Hematopoietic multipotent progenitor cell treated with erythropoietin and hydrocortisone succinate and interleukin-3 and kit ligand, for 8 days (in vitro differentiated cells): ENCODE measurements around the gene WNT3A.

Experiments
- DNase-seq: peaks from one replicate; pipeline ENCODE4 v3.0.0-alpha.2; 2015

The WNT3A gene

DNA sequence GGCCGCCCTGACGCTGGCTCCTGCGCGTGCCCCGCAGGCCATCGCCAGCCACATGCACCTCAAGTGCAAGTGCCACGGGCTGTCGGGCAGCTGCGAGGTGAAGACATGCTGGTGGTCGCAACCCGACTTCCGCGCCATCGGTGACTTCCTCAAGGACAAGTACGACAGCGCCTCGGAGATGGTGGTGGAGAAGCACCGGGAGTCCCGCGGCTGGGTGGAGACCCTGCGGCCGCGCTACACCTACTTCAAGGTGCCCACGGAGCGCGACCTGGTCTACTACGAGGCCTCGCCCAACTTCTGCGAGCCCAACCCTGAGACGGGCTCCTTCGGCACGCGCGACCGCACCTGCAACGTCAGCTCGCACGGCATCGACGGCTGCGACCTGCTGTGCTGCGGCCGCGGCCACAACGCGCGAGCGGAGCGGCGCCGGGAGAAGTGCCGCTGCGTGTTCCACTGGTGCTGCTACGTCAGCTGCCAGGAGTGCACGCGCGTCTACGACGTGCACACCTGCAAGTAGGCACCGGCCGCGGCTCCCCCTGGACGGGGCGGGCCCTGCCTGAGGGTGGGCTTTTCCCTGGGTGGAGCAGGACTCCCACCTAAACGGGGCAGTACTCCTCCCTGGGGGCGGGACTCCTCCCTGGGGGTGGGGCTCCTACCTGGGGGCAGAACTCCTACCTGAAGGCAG is 52.3 kb downstream of the WNT3A start:
- DNase-seq: no peak

DNA sequence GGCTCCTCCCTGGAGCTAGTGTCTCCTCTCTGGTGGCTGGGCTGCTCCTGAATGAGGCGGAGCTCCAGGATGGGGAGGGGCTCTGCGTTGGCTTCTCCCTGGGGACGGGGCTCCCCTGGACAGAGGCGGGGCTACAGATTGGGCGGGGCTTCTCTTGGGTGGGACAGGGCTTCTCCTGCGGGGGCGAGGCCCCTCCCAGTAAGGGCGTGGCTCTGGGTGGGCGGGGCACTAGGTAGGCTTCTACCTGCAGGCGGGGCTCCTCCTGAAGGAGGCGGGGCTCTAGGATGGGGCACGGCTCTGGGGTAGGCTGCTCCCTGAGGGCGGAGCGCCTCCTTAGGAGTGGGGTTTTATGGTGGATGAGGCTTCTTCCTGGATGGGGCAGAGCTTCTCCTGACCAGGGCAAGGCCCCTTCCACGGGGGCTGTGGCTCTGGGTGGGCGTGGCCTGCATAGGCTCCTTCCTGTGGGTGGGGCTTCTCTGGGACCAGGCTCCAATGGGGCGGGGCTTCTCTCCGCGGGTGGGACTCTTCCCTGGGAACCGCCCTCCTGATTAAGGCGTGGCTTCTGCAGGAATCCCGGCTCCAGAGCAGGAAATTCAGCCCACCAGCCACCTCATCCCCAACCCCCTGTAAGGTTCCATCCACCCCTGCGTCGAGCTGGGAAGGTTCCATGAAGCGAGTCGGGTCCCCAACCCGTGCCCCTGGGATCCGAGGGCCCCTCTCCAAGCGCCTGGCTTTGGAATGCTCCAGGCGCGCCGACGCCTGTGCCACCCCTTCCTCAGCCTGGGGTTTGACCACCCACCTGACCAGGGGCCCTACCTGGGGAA is 53.0 kb downstream of the WNT3A start:
- peak; percentile 48 for DNase-seq

DNA sequence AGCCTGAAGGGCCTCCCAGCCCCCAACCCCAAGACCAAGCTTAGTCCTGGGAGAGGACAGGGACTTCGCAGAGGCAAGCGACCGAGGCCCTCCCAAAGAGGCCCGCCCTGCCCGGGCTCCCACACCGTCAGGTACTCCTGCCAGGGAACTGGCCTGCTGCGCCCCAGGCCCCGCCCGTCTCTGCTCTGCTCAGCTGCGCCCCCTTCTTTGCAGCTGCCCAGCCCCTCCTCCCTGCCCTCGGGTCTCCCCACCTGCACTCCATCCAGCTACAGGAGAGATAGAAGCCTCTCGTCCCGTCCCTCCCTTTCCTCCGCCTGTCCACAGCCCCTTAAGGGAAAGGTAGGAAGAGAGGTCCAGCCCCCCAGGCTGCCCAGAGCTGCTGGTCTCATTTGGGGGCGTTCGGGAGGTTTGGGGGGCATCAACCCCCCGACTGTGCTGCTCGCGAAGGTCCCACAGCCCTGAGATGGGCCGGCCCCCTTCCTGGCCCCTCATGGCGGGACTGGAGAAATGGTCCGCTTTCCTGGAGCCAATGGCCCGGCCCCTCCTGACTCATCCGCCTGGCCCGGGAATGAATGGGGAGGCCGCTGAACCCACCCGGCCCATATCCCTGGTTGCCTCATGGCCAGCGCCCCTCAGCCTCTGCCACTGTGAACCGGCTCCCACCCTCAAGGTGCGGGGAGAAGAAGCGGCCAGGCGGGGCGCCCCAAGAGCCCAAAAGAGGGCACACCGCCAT is 53.8 kb downstream of the WNT3A start:
- no peak for DNase-seq

DNA sequence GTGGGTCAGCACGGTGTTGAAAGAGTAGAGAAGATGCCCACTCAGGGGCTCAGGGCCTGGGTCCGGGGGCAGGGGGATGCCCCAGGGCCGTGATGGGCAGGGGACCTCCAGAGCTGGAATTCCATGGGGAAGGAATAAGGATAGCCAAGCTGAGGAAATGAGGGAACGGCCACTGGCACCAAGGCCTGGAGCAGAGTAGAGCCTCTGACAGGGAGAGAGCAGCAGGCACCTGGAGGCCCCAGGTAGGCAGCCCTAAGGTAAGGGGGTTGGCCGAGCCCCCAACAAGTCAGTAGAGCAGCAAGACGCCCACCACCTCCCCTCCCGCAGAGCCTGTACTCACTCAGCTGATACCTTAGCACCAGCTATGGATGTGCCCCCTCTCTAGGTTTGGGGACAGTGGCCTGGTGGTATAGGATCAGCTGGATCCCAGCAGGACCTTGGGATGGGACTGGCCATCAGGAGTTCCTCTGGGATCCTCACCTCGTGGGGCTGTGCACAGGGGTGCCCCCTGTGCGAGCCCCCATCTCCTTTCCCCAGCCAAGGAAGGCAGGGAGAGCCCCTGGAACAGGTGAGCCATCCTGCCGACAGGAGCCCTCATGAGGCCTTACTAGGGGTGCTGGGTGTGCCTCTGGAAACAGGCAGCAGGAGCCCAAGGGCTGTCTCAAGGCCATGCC is 54.8 kb downstream of the WNT3A start:
- no peak for DNase-seq

DNA sequence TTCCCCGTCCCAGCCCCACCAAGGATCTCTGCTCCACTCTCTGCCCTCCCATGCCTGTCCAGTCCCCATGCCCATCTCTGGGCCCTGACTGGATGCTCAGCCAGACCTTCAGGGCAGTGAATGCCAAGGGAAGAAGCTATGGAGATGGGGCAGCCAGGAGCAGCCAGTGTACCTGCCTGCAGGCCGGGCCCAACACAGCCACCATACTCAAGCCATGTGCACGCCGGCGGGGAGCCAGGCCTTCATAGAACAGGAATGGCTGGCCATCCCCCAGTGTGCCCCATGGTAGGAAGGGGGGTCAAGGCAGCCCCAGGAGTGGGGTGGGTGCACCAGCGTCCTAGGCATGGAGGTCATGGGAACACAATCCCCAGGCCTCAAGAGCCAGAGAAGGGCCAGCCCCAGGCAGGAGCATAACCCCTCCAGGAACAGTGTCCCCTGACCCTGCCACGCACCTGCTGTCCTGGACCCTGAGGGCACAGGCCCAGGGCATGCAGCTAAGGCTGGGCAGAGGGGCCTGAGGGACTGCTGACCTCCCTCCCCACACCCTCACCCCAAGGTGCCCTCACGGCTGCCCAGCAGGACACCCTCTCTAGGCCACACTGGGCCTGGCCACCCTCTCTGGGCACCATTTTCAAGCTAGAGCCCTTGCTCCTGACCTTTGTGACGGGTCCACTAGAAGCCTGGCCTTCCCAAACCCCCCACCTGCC is 55.4 kb downstream of the WNT3A start:
- DNase-seq: no peak

DNA sequence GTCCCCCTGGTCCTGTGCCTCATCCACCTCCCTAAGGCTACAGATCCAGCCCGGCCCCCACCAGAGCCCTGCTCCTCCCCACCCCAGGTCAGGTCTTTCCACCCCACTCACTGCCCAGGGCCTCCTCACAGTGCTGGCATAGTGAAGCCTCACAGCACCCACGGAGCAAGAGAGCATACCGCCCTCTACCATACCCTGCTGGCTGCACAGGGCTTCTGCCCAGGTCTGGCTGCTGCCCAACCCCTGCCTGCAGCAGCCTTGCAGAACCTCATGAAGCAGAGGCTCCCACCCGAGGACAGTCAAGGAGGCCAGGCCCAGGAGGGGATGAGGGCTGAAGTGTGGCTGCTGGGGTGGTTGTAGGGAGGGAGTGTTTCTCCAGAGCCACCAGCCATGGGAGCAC is 56.0 kb downstream of the WNT3A start:
- no peak for DNase-seq

DNA sequence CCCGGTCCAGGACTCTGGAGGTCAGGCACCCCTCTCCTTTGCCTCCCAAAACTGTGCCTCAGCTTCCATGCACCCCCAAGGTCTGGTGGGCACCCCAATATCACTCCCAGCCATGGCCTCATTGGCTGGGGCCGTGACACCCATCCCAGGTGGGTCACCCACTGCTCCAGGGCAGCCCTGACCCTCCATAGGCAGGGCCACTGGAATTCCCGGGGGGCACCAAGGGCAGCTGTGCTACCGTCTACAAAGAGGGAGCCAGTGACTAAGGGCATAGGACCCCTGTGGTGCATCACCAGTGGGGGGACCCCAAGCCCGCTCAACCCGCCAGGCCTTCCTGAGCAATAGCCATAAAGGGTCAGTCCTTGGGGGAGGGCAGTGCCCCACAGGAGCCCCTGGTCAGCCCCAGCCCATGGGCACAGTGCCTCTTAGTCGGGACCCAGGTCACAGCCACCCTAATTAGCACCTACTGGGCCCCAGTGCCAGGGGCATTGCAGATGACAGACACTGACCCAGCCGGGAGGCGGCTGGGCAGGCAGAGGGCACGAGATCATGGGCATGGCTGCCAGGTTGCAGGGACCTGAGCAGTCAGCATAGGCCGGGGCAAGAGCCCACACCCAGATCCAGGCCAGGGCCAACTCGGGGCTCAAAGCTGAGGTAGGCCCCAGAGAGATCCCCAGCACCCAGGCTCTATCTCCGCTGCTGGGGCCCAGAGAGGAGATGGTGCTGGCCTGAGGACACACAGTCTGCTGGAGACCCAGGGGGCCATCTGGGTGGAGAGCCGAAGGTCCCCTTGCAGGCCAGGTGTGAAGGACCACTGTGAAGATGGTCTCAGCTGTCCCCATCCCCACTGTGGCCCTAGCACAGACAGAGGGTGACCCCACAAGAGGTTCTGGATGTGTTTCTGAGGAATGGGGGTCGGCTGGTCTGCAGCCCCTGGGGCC is 56.7 kb downstream of the WNT3A start:
- DNase-seq: no peak

DNA sequence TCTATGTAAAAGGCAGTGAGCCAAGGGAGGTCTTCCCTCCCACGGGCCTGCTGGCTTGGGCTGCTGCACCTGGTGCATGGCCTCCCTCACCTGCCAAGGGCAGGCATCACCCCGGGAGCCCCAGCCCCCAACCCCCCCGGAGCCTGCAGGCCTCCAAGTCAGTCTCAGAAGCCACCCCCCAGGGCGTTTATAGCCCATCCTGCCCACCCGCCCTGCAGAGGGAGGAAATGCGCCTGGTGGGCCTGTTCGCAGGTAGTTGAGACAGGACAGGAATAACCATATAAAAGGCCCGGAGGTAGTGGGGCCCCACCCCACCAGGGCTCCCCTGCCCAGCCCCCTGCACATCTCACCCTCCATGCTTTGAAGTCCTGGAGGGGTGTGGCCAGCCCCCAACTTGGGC is 57.5 kb downstream of the WNT3A start:
- no peak for DNase-seq

DNA sequence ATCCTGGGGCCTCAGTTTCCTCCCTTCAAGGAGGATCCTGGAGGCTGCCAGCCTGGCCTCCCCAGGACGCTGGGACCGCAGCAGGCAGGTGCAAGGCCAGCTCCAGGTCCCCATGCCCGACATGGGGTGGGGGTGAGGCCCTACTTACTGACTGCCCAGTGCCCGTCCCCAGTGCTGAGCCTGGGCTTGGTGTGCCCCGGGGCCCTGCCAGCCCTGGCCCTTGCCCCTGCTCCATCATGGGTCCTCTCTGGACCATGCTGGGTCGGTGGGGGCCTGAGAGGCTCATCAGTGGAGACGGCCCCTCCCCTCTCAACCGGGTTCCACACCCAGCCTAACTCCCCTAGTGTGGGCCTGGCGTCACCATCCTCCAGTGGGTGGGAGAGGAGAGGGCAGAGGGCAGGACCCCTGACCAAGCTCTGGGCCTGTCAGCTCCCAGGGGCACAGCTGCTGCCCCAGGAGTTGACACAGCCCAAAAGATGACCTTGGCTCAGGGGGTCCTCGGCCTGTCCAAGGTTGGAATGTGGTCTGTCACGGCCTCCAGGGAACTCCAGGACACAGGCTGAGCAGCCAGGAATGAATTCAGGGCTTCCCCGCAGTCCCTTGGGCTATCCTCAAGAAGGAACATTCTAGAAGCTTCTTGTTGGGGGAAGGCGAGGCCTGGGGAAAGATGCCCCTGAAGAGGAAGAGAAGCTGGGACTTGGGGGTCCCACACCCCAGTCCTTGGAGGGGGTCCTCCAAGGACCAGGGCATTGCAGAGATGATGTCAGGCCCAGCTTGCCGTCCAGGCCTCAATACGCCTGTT is 58.1 kb downstream of the WNT3A start:
- DNase-seq: no peak

DNA sequence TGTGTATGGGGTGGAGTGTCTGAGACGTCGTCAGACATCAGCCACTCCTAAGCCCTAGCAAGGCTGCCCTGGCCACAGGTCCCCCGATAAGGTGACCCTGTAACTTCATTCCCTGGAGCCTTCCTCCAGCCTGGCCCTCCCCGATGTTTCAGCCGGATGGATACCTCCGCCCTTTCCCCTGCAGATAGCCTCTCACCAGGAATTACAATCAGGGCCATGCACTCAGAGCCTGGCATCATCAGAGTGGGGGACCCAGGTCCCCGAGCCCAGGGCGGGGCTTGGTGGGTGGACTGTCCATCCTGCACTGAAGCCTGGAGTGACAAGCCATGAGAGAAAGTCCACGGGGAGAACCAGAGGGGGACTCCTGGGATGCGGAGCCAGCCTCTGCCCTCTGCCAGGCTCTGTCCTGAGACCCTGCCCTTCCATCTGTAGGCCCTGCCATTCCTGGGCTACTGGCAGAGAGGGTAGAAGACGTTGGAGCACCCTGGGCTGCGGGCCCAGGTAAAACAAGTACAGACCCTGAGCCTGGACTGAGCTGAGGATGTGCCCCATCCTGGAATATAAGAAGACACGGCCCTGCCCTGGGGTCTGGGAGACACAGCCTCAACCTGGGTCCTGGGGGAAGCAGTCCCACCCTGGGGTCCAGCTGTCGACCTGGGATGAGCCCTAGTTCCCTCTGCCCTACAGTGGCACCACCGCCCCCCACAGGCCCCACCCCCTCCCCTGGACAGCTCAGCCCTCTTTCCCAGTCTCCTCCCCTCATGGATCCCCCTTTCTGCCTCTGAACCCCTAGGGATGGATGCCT is 58.9 kb downstream of the WNT3A start:
- DNase-seq: no peak

DNA sequence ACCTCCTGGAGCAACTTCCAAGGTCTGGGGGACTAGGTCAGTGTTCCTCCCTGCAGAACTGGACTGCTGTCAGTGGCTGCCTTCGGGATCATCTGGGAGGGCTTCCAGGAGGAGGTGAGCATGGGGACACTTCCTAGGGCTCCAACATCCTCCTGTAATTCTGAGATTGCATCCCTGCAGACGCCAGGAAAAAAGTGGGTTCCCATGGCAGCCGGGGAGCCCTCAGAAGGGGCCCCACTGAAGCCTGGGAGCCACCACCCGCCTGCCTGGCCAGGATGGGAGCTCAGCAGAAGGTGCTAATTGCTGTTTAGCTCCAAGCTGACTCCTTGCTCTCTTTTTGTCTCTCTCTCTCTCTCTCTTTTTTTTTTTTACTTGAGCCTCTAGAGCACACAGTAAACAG is 59.6 kb downstream of the WNT3A start:
- no peak for DNase-seq

DNA sequence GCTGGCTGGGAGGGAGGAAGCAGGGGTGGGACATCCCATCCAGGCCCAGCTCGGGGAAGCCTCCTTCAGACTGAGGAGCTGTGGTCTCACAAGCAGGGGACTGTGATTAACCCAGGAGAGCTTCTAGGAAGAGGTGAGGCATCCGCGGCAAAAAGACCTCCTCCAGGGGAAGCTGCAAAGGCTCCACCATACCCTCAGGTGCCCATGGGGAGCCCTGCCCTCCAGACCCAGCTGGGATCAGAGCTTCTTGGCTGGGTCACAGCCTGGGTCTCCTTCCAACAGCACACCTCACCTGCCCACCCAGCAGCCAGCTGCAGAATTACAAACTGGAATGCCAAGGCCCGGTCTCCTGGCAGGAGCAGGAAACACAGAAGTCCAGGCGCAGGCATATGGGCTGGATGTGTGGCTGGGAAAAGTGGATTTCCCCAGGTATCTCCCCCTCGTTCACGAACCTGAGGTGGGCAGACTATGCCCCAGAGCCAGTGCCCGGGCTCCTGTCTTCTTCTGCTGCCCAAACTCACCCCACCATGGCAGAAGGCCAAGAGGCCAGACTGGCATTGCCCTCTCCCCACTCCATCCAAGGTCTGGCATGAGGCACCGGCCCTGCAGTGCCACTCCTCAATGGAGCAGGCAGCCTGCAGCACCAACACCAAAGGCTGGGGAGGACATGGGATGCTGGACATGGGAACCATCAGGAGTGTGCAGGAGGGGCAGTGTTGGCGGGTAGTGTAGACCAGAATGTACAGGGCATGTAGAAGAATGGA is 60.3 kb downstream of the WNT3A start:
- DNase-seq: no peak

DNA sequence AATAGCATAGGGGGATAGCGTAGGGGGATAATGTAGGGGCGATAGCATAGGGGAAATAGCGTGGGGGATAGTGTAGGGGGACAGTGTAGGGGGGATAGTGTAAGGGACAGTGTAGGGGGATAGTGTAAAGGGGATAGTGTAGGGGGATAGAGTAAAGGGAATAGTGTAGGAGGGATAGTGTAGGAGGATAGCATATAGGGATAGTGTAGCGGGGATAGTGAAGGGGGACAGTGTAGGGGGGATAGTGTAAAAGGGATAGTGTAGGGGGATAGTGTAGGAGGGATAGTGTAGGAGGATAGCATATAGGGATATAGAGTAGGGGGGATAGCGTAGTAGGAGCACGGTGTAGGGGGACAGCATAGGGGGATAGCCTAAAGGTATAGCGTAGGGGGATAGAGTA is 61.6 kb downstream of the WNT3A start:
- no peak for DNase-seq

DNA sequence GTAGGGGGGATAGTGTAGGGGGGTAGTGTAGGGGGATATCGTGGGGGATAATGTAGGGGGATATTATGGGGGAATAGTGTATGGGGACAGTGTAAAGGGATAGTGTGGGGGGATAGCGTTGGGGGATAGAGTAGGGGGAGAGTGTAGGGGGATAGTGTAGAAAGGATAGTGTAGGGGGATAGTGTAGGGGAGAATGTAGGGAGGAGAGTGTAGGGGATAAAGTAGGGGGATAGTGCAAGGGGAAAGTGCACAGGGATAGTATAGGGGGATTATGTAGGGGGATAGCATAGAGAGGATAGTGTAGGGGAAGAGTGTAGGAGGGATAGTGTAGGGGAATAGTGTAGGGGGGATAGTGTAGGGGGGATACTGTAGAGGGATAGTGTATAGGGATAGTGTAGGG is 63.4 kb downstream of the WNT3A start:
- DNase-seq: no peak

DNA sequence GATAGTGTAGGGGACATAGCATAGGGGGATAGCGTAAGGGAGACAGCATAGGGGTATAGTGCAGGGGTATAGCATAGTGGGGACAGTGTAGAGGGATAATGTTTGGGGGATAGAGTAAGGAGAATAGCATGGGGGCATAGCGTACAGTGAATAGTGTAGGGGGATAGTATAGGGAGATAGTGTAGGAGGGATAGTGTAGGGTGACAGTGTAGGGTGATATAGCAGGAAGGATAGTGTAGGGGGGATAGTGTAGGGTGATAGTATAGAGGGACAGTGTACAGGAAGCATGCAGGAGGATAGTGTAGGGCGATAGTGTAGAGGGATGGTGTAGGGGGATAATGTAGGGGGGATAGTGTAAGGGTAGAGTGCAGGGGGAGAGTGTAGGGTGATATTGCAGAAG is 64.1 kb downstream of the WNT3A start:
- DNase-seq: no peak

DNA sequence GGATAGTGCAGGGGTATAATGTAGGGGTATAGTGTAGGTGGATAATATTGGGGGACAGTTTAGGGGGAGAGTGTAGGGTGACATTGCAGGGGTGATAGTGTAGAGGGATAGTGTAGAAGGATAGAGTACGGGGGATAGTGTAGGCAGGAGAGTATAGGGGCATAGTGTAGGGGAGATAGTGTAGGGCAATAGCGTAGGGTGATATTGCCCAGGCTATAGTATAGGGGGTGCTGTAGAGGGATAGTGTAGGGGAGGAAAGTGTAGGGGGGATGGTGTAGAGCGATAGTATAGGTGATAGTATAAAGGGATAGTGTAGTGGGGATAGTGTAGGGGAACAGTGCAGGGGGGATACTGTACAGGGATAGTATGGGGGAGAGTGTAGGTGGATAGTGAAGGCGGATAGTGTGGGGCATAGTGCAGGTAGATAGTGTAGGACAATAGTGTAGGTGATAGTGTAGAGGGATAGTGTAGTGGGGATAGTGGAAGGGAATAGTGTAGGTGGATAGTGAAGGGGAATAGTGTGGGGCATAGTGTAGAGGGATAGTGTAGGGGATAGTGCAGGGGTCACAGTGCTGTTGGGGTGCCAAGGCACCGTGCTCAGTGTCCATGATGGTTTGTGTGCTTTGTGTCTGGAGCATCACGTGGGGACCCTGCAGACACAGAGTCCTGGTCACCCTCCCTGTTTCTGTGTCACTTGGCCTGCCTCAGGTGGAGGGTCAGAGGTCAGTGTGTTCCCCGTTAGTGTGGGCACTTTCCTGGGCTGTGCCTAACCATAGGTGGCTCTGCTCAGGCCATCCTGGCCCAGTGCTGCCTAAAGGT is 65.2 kb downstream of the WNT3A start:
- no peak for DNase-seq

DNA sequence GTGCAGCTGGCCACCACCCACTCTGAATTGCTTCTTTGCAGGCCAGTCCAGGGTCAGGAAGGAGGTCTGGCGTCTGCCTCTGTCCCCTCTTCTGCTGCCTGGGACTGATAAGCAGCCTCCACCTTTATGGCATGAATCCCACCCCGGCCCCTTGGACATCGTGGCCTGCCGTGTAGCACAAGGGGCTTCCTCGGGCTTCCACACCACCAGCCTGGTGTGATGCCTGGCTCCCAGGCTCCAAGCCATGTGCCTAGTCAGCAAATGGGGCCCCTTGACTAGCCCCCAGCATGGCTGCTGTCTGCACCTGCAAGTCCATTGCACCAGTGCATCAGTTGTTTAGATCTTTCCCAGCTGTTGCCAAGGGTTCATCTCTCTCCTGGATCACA is 65.9 kb downstream of the WNT3A start:
- DNase-seq: no peak
